Effector memory CD8-positive, alpha-beta T cell (primary cell): ENCODE data around the gene APRT.

ENCODE experiments used
- ATAC-seq: fragments of 150-1000 bp; cut with Tn5 transposase; replicated peaks from 2 replicates; pipeline ENCODE4 v1.10.0; 2021; ENCODE audit warnings: mild to moderate bottlenecking, moderate library complexity
- DNase-seq, 3 experiments: peaks; one replicate each; pipeline ENCODE4 v3.0.0; 2021
- H3K27ac Mint-ChIP-seq, 2 donors: one replicate each; pipeline ENCODE4 v1.8.0; 2022; ENCODE audit warnings: mild to moderate bottlenecking in 2 of 2, mixed read lengths in 2 of 2, moderate library complexity in 2 of 2
- H3K27me3 Mint-ChIP-seq, 2 donors: one replicate each; pipeline ENCODE4 v1.8.0; 2022; ENCODE audit warnings: mixed read lengths in 2 of 2
- H3K36me3 Mint-ChIP-seq: one replicate; pipeline ENCODE4 v1.8.0; 2022; ENCODE audit warnings: mild to moderate bottlenecking, moderate library complexity, mixed read lengths; ENCODE audit not compliant: insufficient read depth
- H3K4me1 Mint-ChIP-seq, 2 donors: one replicate each; pipeline ENCODE4 v1.8.0; 2022; ENCODE audit warnings: low read depth in 2 of 2, mixed read lengths in 2 of 2
- H3K4me3 Mint-ChIP-seq, 2 donors: one replicate each; pipeline ENCODE4 v1.8.0; 2022; ENCODE audit warnings: mild to moderate bottlenecking in 2 of 2, mixed read lengths in 2 of 2, moderate library complexity in 2 of 2
- H3K9me3 Mint-ChIP-seq, 2 donors: one replicate each; pipeline ENCODE4 v1.8.0; 2022; ENCODE audit warnings: mixed read lengths in 2 of 2

APRT gene

DNA sequence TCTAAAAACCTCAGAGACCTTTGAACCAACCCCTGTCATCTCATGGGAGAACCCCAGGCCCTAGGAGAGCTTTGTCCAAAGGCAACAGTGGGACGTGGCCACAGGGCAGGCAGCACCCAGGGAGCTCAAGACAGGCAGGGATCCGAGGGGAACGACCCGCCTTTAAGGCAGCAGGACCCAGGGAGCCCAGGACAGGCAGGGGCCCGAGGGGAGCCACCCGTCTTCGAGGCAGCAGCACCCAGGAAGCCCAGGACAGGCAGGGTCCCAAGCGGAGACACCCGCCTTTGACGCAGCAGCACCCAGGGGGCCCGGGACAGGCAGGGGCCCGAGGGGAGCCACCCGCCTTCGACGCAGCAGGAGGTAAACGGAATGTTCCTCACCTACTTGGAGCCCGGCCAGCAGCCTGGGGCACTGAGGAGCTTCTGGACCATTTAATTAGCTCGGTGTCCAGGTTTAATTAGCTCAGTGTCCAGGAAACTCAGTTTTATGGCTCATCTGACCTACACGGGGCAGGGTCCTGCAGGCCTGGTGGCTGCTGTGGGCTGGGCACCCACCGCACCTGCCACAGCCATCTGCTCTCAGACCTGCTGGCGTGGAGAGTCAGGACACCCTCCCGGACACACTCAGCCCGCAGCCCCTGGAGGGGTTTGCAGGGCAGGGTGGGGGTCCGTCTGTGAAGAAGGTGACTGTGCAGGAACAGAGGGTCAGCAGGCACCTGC is 51.1 kb downstream of the APRT start:
- no peak for ATAC-seq
- Mint-ChIP-seq H3K9me3 (no peaks in the 10 kb centered on the region), H3K36me3 (peaks cover 10% of the 10 kb centered on the region), H3K27me3 (no peaks in the 10 kb centered on the region), H3K4me3 (peak overlapping the region in 1 of 2 donors; percentile 79), H3K4me1 (peaks cover 21 to 35% of the 10 kb centered on the region in 2 donors), H3K27ac (peak overlapping the region; percentile 68 to 92)
- DNase-seq, result no peak

DNA sequence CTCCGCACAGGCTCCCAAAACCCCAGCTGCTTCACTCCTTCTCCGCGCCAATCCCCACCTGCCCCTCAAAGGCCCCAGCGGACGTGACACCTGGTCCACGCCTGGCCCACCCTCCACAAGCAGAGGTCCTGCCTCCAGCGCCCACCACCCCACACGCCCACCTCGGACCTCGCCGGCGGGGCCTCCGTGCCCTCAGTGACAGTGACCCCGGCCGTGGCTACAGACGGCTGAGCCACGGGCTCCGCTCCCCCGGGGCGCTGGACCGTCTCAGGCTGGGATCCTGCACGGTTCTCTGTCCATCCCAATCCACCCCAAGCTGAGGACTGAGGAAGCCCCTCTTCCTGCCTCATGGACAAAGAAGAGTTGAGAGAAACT is 51.8 kb downstream of the APRT start:
- H3K27me3 Mint-ChIP-seq, result no peaks in the 10 kb centered on the region
- H3K36me3 Mint-ChIP-seq, result peaks cover 10% of the 10 kb centered on the region
- peak overlapping the region; percentile 68 to 92 for H3K27ac Mint-ChIP-seq

More for the DNA sequence above, 51.8 kb downstream of the APRT start:
- ATAC-seq, result no peak
- Mint-ChIP-seq H3K4me3 (peak overlapping the region; percentile 52 to 79), H3K4me1 (peaks cover 21 to 35% of the 10 kb centered on the region in 2 donors), H3K9me3 (no peaks in the 10 kb centered on the region)
- DNase-seq, result no peak
